Mucosa of descending colon (tissue), 3 donors: ENCODE results near the gene NASP. TPM values are rescaled to one million over a fixed set of nuclear protein-coding genes. Genes with fewer than 3 reads are reported as not detected.
A peak's percentile ranks its signal among the peaks of the same experiment; 100 is the strongest.

Experiments
- ATAC-seq: fragments of 200-7000 bp; cut with Tn5 transposase; one replicate; pipeline ENCODE4 v1.9.1; 2020; ENCODE audit warnings: mild to moderate bottlenecking, moderate library complexity
- DNase-seq, 3 donors: peaks; one replicate each; pipeline ENCODE4 v3.0.0-alpha.2; 2020
- H3K36me3 ChIP-seq: fragments of 200-600 bp; one replicate; pipeline ENCODE4 v1.8.0; 2021; ENCODE audit warnings: low read depth, mild to moderate bottlenecking
- H3K4me1 ChIP-seq: fragments of 200-600 bp; one replicate; pipeline ENCODE4 v1.8.0; 2021; ENCODE audit warnings: low read depth, mild to moderate bottlenecking
- H3K4me3 ChIP-seq: fragments of 200-600 bp; one replicate; pipeline ENCODE4 v1.8.0; 2021; ENCODE audit warnings: mild to moderate bottlenecking
- H3K9me3 ChIP-seq: fragments of 200-600 bp; one replicate; pipeline ENCODE4 v1.8.0; 2021; ENCODE audit warnings: mild to moderate bottlenecking
- intact Hi-C, 2 donors: fragments of 100-400 bp; cut with DNase I in 1 of 2; cut with micrococcal nuclease in 1 of 2; formaldehyde crosslinking; loops; one replicate each; pipeline versions ENCODE4 v1.11.0 to v1.11.1; 2022; cut with DNase I, micrococcal nuclease
- total RNA-seq, 3 donors: library from RNA; stranded (reverse); fragmentation: NEBNext Ultra II Directional in 2 of 3; extraction: Animal tissue kit (Norgen Biotek cat#: 25700) in 2 of 3; gene quantifications; one replicate each; pipeline versions ENCODE4 v1.2.1 to v1.2.4, GENCODE V29; 2021 to 2023
- TF ChIP-seq, protein P1 (sequence below): fragments of 200-600 bp; IDR thresholded peaks from one replicate; pipeline ENCODE4 v1.8.0; 2022; ENCODE audit warnings: antibody characterized with exemption, mild to moderate bottlenecking
- donor health status: DM: no; HTN: no; CAD: no; lungs with moderate emphysema.
- donor health status: DM: no; HTN: no; CAD: no.
- donor health status: DM: no; HTN: yes; CAD: no.

NASP gene
- total RNA-seq, 3 donors from 2014 or later = 51.5 to 69.1 (median 60.1) TPM

DNA sequence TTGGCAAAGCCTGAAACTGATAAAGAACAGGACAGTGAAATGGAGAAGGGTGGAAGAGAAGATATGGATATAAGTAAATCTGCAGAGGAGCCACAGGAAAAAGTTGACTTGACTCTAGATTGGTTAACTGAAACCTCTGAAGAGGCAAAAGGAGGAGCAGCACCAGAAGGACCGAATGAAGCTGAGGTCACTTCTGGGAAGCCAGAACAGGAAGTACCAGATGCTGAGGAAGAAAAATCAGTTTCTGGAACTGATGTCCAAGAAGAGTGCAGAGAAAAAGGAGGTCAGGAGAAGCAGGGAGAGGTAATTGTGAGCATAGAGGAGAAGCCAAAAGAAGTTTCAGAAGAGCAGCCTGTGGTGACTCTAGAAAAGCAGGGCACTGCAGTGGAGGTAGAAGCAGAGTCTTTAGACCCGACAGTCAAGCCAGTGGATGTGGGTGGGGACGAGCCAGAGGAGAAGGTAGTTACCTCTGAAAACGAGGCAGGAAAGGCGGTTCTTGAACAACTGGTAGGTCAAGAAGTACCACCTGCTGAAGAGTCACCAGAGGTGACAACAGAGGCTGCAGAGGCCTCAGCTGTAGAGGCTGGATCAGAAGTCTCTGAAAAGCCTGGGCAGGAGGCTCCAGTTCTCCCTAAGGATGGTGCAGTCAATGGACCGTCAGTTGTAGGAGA lies 23.7 kb downstream of the NASP start:
- intact Hi-C loops = no loop called here
- Histone ChIP-seq H3K9me3 (no peaks in the 10 kb centered on the region), H3K4me3 (no peak overlapping the region), H3K4me1 (no peaks in the 10 kb centered on the region), H3K36me3 (no peaks in the 10 kb centered on the region)
- TF ChIP-seq, protein P1, sequence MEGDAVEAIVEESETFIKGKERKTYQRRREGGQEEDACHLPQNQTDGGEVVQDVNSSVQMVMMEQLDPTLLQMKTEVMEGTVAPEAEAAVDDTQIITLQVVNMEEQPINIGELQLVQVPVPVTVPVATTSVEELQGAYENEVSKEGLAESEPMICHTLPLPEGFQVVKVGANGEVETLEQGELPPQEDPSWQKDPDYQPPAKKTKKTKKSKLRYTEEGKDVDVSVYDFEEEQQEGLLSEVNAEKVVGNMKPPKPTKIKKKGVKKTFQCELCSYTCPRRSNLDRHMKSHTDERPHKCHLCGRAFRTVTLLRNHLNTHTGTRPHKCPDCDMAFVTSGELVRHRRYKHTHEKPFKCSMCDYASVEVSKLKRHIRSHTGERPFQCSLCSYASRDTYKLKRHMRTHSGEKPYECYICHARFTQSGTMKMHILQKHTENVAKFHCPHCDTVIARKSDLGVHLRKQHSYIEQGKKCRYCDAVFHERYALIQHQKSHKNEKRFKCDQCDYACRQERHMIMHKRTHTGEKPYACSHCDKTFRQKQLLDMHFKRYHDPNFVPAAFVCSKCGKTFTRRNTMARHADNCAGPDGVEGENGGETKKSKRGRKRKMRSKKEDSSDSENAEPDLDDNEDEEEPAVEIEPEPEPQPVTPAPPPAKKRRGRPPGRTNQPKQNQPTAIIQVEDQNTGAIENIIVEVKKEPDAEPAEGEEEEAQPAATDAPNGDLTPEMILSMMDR = no peak
- DNase-seq (no peak), ATAC-seq (no peak)

DNA sequence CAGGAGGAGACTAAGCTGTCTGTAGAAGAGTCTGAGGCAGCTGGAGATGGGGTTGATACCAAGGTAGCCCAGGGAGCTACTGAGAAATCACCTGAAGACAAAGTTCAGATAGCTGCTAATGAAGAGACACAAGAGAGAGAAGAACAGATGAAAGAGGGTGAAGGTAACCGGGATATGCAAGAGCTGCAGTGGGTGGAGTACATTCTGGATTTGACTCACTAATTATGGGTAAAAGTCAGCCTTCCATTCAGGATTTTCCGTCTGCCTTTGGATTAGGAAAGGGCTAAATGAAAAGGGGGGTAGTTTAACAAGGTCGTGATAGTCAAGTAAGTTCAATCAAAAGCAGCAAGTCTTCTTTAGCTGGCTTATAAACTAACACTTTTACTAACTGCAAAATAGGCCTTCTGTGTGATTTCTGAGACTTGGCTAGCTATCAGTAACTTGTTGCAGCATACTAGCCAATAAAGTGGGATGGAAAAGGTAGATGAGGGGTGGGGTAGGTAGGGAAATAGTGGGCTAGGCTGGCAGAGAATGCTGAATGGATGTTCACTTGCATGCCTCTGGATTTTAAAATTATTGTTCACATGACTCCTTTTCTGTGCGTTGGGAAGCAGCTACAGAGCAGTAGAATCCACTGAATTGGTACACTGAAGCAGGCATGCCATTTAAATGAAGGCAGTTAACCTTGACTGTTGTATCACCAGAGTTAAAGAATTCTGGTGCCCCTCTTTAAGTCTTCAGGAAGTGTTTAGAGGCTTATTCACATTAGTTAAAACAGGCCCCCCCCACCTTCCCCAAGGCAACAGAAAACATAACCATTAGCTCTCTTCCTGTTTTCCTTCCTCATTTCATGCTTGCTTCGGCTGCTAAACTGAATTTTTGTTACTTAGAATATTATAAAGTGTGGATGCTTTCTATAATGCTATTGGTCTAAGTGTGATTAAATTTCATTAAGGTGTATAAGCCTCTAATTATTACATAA lies 24.6 kb downstream of the NASP start:
- intact Hi-C loops = no loop called here
- Histone ChIP-seq H3K4me1 (no peaks in the 10 kb centered on the region), H3K9me3 (no peaks in the 10 kb centered on the region), H3K36me3 (no peaks in the 10 kb centered on the region), H3K4me3 (no peak overlapping the region)
- ATAC-seq (peak; percentile 14), DNase-seq (no peak)
- TF ChIP-seq, protein P1 = no peak

DNA sequence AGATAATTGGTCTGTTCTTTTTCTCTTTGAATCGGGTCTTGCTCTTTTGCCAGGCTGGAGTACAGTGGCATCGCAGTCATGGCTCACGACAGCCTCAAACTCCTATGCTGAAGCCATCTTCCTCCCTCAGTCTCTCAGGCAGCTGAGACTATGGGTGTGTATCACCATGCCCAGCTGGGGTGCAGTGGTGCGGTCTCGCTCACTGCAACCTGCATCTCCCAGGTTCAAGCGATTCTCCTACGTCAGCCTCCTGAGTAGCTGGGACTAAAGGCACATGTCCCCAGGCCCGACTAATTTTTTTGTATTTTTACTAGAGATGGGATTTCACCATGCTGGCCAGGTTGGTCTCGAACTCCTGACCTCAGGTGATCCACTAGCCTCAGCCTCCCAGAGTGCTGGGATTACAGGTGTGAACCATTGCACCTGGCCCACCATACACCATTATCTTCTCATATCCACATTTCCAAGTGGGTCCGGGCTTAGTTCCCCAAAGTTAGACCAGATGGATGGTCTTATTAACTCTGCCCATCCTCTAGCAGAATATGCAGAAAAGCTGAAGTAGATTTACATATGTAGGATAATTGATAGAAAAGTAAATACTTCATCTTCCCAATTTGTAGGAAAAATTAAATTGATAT lies 26.9 kb downstream of the NASP start:
- DNase-seq = no peak
- TF ChIP-seq, protein P1 = no peak
- peaks cover 8% of the 10 kb centered on the region for H3K36me3 ChIP-seq
- intact Hi-C loops = no loop called here
- ATAC-seq = no peak
- H3K4me1 ChIP-seq = no peaks in the 10 kb centered on the region
- H3K4me3 ChIP-seq = no peak overlapping the region
- no peaks in the 10 kb centered on the region for H3K9me3 ChIP-seq

DNA sequence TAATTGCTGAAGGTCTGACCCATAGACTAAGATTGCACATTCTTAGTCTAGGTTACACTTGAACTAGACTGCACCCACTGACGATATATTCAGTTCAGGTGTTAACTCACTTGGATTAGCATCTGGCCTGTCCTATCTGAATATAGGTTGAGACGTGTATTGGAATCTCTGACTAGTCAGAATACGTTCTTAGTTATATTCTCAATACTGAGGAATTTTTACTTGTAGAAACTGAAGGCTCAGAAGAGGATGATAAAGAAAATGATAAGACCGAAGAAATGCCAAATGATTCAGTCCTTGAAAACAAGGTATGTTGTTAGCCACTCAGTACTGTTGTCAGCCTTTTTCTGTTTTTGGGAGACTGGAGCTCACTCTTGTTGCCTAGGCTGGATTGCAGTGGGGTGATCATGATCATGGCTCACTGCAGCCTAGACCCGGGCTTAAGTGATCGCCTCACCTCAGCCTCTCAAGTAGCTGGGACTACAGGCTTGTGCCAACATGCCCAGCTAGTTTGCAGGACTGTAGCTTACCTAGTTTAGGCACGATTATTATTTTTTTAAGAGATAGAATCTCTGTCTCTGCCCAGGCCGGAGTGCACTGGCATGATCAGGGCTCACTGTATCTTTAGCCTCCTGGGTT lies 29.2 kb downstream of the NASP start:
- Histone ChIP-seq H3K9me3 (no peaks in the 10 kb centered on the region), H3K36me3 (peaks cover 21% of the 10 kb centered on the region), H3K4me1 (no peaks in the 10 kb centered on the region), H3K4me3 (no peak overlapping the region)
- intact Hi-C loops = no loop called here
- no peak for ATAC-seq
- TF ChIP-seq, protein P1 = no peak
- no peak for DNase-seq

DNA sequence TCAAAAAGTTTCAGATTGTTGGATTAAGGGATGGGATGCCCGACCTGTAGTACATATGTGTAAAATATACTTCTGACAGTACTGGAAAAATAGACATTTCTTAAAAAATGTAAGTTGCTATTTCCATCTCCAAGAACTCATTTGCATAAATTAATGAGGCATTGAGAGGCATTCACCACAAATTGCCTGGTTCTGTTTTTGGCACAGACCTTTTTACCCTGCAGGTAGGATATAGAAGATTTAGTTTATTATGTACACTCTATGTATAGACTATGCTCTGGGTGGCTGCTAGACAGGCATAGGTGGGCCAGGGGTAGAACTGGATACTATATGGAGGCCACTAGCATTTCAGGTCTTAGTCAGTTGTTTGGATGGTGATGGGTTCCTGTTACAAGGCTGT lies 32.0 kb downstream of the NASP start:
- DNase-seq = no peak
- Histone ChIP-seq H3K9me3 (no peaks in the 10 kb centered on the region), H3K4me3 (no peak overlapping the region), H3K4me1 (no peaks in the 10 kb centered on the region), H3K36me3 (peaks cover 21% of the 10 kb centered on the region)
- ATAC-seq = no peak
- intact Hi-C loops = no loop called here
- TF ChIP-seq, protein P1 = no peak
